H9 (cell line): ENCODE data around the gene WDR70. TPM values are rescaled to one million over a fixed set of nuclear protein-coding genes. Genes with fewer than 3 reads are reported as not detected.

ENCODE experiments used
- DNase-seq: peaks from one replicate; pipeline ENCODE4 v3.0.0-alpha.2; 2017
- H2AFZ ChIP-seq: one replicate; pipeline ENCODE4 v1.6.1; 2013; ENCODE audit warnings: mild to moderate bottlenecking, low read length, control low read depth, moderate library complexity
- H2AK5ac ChIP-seq: 2 replicates; pipeline ENCODE4 v1.6.1; 2013; ENCODE audit warnings: low read length, control low read depth, mixed read lengths; ENCODE audit not compliant: insufficient read length
- H2BK120ac ChIP-seq: one replicate; pipeline ENCODE4 v1.6.1; 2013; ENCODE audit warnings: low read depth, mild to moderate bottlenecking, low read length, control low read depth, inconsistent platforms; ENCODE audit not compliant: poor library complexity, severe bottlenecking
- H2BK12ac ChIP-seq: 2 replicates; pipeline ENCODE4 v1.6.1; 2013; ENCODE audit warnings: low read length, control low read depth, mixed read lengths, low read depth; ENCODE audit not compliant: insufficient read length
- H2BK15ac ChIP-seq: 2 replicates; pipeline ENCODE4 v1.6.1; 2013; ENCODE audit warnings: low read depth, low read length, control low read depth
- H2BK20ac ChIP-seq: one replicate; pipeline ENCODE4 v1.6.1; 2013; ENCODE audit warnings: low read depth, mild to moderate bottlenecking, low read length, control low read depth, inconsistent platforms; ENCODE audit not compliant: poor library complexity, severe bottlenecking
- H2BK5ac ChIP-seq: 2 replicates; pipeline ENCODE4 v1.6.1; 2013; ENCODE audit warnings: low read length, control low read depth, mixed read lengths; ENCODE audit not compliant: insufficient read length
- H3K14ac ChIP-seq: 2 replicates; pipeline ENCODE4 v1.6.1; 2013; ENCODE audit warnings: low read length, control low read depth; ENCODE audit not compliant: insufficient read depth
- H3K18ac ChIP-seq: 2 replicates; pipeline ENCODE4 v1.6.1; 2013; ENCODE audit warnings: low read depth, mild to moderate bottlenecking, mixed read lengths, low read length, control low read depth; ENCODE audit not compliant: insufficient read length
- H3K23ac ChIP-seq: 2 replicates; pipeline ENCODE4 v1.6.1; 2013; ENCODE audit warnings: low read length, control low read depth, mixed read lengths, low read depth; ENCODE audit not compliant: insufficient read length
- H3K23me2 ChIP-seq: 2 replicates; pipeline ENCODE4 v1.6.1; 2013; ENCODE audit warnings: low read depth, mild to moderate bottlenecking, mixed read lengths, low read length, control low read depth; ENCODE audit not compliant: insufficient read length, poor library complexity, severe bottlenecking
- H3K27ac ChIP-seq: 2 replicates; pipeline ENCODE4 v1.5.1; 2013; ENCODE audit warnings: low read length, control low read depth, mixed read lengths, low read depth; ENCODE audit not compliant: insufficient read length
- H3K27me3 ChIP-seq: 2 replicates; pipeline ENCODE4 v1.6.1; 2013; ENCODE audit warnings: low read length, control low read depth, inconsistent platforms; ENCODE audit not compliant: insufficient read depth
- H3K4ac ChIP-seq: 2 replicates; pipeline ENCODE4 v1.6.1; 2013; ENCODE audit warnings: low read depth, mild to moderate bottlenecking, control low read depth, inconsistent platforms, low read length, moderate library complexity
- H3K4me1 ChIP-seq: 2 replicates; pipeline ENCODE4 v1.6.1; 2013; ENCODE audit warnings: low read length, control low read depth, inconsistent platforms; ENCODE audit not compliant: insufficient read depth
- H3K4me2 ChIP-seq: 2 replicates; pipeline ENCODE4 v1.6.1; 2013; ENCODE audit warnings: low read length, control low read depth, mixed read lengths; ENCODE audit not compliant: insufficient read length, insufficient read depth
- H3K56ac ChIP-seq: 2 replicates; pipeline ENCODE4 v1.6.1; 2013; ENCODE audit warnings: low read depth, mild to moderate bottlenecking, mixed read lengths, low read length, control low read depth; ENCODE audit not compliant: insufficient read length
- H3K79me1 ChIP-seq: 2 replicates; pipeline ENCODE4 v1.6.1; 2013; ENCODE audit warnings: low read depth, mild to moderate bottlenecking, moderate library complexity, low read length, control low read depth, inconsistent platforms; ENCODE audit not compliant: insufficient read depth, poor library complexity, severe bottlenecking
- H3K79me2 ChIP-seq: 2 replicates; pipeline ENCODE4 v1.6.1; 2013; ENCODE audit warnings: low read length, control low read depth, inconsistent platforms; ENCODE audit not compliant: insufficient read depth
- H3K9ac ChIP-seq: 2 replicates; pipeline ENCODE4 v1.6.1; 2013; ENCODE audit warnings: low read length, control low read depth, mixed read lengths; ENCODE audit not compliant: insufficient read length; ENCODE audit errors: extremely low read depth
- H3K9me3 ChIP-seq: one replicate; pipeline ENCODE4 v1.6.1; 2013; ENCODE audit warnings: low read depth, low read length, inconsistent platforms; ENCODE audit not compliant: control insufficient read depth
- H3T11ph ChIP-seq: one replicate; pipeline ENCODE4 v1.6.1; 2013; ENCODE audit warnings: mild to moderate bottlenecking, low read length, control low read depth, inconsistent platforms
- H4K20me1 ChIP-seq: one replicate; pipeline ENCODE4 v1.6.1; 2013; ENCODE audit not compliant: control insufficient read depth, insufficient read length, insufficient read depth
- H4K5ac ChIP-seq: 2 replicates; pipeline ENCODE4 v1.6.1; 2013; ENCODE audit warnings: low read depth, mild to moderate bottlenecking, mixed read lengths, low read length, control low read depth; ENCODE audit not compliant: insufficient read length
- H4K8ac ChIP-seq: replicated peaks from 2 replicates; pipeline ENCODE4 v1.6.1; 2013; ENCODE audit warnings: low read length, control low read depth, mixed read lengths, low read depth; ENCODE audit not compliant: insufficient read length
- H4K91ac ChIP-seq: 2 replicates; pipeline ENCODE4 v1.6.1; 2013; ENCODE audit warnings: low read depth, mild to moderate bottlenecking, moderate library complexity, mixed read lengths, low read length, control low read depth; ENCODE audit not compliant: insufficient read length
- H3K27ac Mint-ChIP-seq, 3 experiments: 2 replicates in 2 of 3; 3 replicates in 1 of 3; pipeline ENCODE4 v1.8.0; 2020 to 2021; ENCODE audit warnings: mixed read lengths in 3 of 3, mild to moderate bottlenecking in 1 of 3, moderate library complexity in 1 of 3
- H3K27me3 Mint-ChIP-seq: 2 replicates; pipeline ENCODE4 v1.8.0; 2021; ENCODE audit warnings: low read depth, mild to moderate bottlenecking, moderate library complexity, mixed read lengths
- H3K36me3 Mint-ChIP-seq, 3 experiments: 2 replicates in 2 of 3; 3 replicates in 1 of 3; pipeline ENCODE4 v1.8.0; 2020 to 2021; ENCODE audit warnings: low read depth in 3 of 3, mixed read lengths in 3 of 3; ENCODE audit not compliant: insufficient read depth in 1 of 3
- H3K4me1 Mint-ChIP-seq, 2 experiments: 2 replicates each; pipeline ENCODE4 v1.8.0; 2020; ENCODE audit warnings: mixed read lengths in 2 of 2
- H3K4me3 Mint-ChIP-seq, 2 experiments: 2 replicates in 1 of 2; 3 replicates in 1 of 2; pipeline ENCODE4 v1.8.0; 2020 to 2021; ENCODE audit warnings: mild to moderate bottlenecking in 2 of 2, mixed read lengths in 2 of 2, moderate library complexity in 1 of 2
- H3K9me3 Mint-ChIP-seq, 2 experiments: 2 replicates in 1 of 2; 3 replicates in 1 of 2; pipeline ENCODE4 v1.8.0; 2020; ENCODE audit warnings: mild to moderate bottlenecking in 2 of 2, mixed read lengths in 2 of 2, moderate library complexity in 1 of 2
- CTCF ChIP-seq: fragments of 200-600 bp; sonication (generic); conservative IDR thresholded peaks from 3 replicates; pipeline ENCODE4 v1.8.0; 2021; ENCODE audit warnings: antibody characterized with exemption, mild to moderate bottlenecking
- WGBS: extraction: QIAGEN DNeasy Blood & Tissue Kit; methylation state at CpG from one replicate; pipeline ENCODE4 v1.1.7; 2013; ENCODE audit warnings: missing lambda C conversion rate, low lambda C conversion rate, mixed read lengths; ENCODE audit not compliant: insufficient read length; ENCODE audit errors: extremely low coverage; 5-methylcytosine and 5-hydroxymethylcytosine counted together
- total RNA-seq: library from RNA; stranded (reverse); gene quantifications from 2 replicates; pipeline ENCODE4 v1.2.1, GENCODE V29; 2021

WDR70 gene
- total RNA-seq, 1 experiment from 2014 or later = 38.1 TPM

GRCh38 chr5:37631939-37632338, 252.8 kb downstream of the WDR70 start:
- Histone ChIP-seq H3K79me2 (no peaks in the 10 kb centered on the region), H3K23me2 (no peaks in the 10 kb centered on the region), H4K8ac (no peak overlapping the region), H3K56ac (no peak overlapping the region), H2BK12ac (no peak overlapping the region), H2AK5ac (no peak overlapping the region), H2BK120ac (no peak overlapping the region), H3K9ac (no peak overlapping the region), H4K91ac (no peak overlapping the region), H3K4me1 (no peaks in the 10 kb centered on the region), H3K9me3 (no peaks in the 10 kb centered on the region), H4K20me1 (no peaks in the 10 kb centered on the region), H4K5ac (no peak overlapping the region), H2BK15ac (no peak overlapping the region), H3T11ph (no peak overlapping the region), H3K4me2 (no peak overlapping the region), H2BK5ac (no peak overlapping the region), H3K14ac (no peak overlapping the region), H3K23ac (no peak overlapping the region), H3K4ac (no peak overlapping the region), H3K27ac (no peak overlapping the region), H2AFZ (no peak overlapping the region), H3K79me1 (no peaks in the 10 kb centered on the region), H3K27me3 (no peaks in the 10 kb centered on the region), H2BK20ac (no peak overlapping the region), H3K18ac (no peak overlapping the region)
- no peak for DNase-seq
- H3K9me3 Mint-ChIP-seq = peaks cover 10 to 13% of the 10 kb centered on the region in 2 experiments; a peak in 4 of 5 replicates
- no peak overlapping the region for H3K27ac Mint-ChIP-seq
- H3K4me1 Mint-ChIP-seq = no peaks in the 10 kb centered on the region
- H3K36me3 Mint-ChIP-seq = peaks cover 3 to 18% (median 11%) of the 10 kb centered on the region in 3 experiments; a peak in 4 of 7 replicates
- no peak for TF ChIP-seq CTCF
- no CpG with 5 or more reads among the region's 3 CpGs for WGBS
- H3K27me3 Mint-ChIP-seq = no peaks in the 10 kb centered on the region
- no peak overlapping the region for H3K4me3 Mint-ChIP-seq
